ENCODE data around the gene IFT81.
"Not testable (repeated sequence)": the region's sequence is repeated elsewhere in the genome, so short reads cannot be mapped to it uniquely, and the experiment has no call there.

IFT81 gene

GRCh38 chr12:110211639-110212536 lies 87.7 kb downstream of the IFT81 start:
- not testable (repeated sequence) for DNase-seq

- DNase-seq, result no peak
Observed at GRCh38 chr12:110217996-110218674, 94.0 kb downstream of the IFT81 start.

GRCh38 chr12:110222027-110222426 lies 97.9 kb downstream of the IFT81 start:
- DNase-seq, result no peak

GRCh38 chr12:110222433-110222832 lies 98.3 kb downstream of the IFT81 start:
- no peak for DNase-seq

GRCh38 chr12:110223777-110224378 lies 99.7 kb downstream of the IFT81 start:
- no peak for DNase-seq

GRCh38 chr12:110224379-110225304 lies 100.5 kb downstream of the IFT81 start:
- DNase-seq, result peak; percentile 53

GRCh38 chr12:110227138-110227537 lies 103.0 kb downstream of the IFT81 start:
- no peak for DNase-seq

GRCh38 chr12:110228348-110228747 lies 104.2 kb downstream of the IFT81 start:
- not testable (repeated sequence) for DNase-seq

- DNase-seq, result no peak
Observed at GRCh38 chr12:110228756-110229155, 104.6 kb downstream of the IFT81 start.

GRCh38 chr12:110229409-110229808 lies 105.3 kb downstream of the IFT81 start:
- no peak for DNase-seq

GRCh38 chr12:110230655-110231054 lies 106.5 kb downstream of the IFT81 start:
- no peak for DNase-seq

GRCh38 chr12:110233212-110233903 lies 109.2 kb downstream of the IFT81 start:
- DNase-seq, result no peak

- DNase-seq, result peak; percentile 26
Observed at GRCh38 chr12:110234331-110234751, 110.2 kb downstream of the IFT81 start.

GRCh38 chr12:110234755-110235154 lies 110.6 kb downstream of the IFT81 start:
- DNase-seq, result peak; percentile 55

GRCh38 chr12:110235383-110235782 lies 111.2 kb downstream of the IFT81 start:
- no peak for DNase-seq

- DNase-seq, result peak; percentile 27
Observed at GRCh38 chr12:110243227-110243626, 119.1 kb downstream of the IFT81 start.

- DNase-seq, result no peak
Observed at GRCh38 chr12:110244372-110244771, 120.2 kb downstream of the IFT81 start.

- no peak for DNase-seq
Observed at GRCh38 chr12:110244829-110245228, 120.7 kb downstream of the IFT81 start.

GRCh38 chr12:110245369-110245772 lies 121.2 kb downstream of the IFT81 start:
- DNase-seq, result peak; percentile 76

- DNase-seq, result no peak
Observed at GRCh38 chr12:110246636-110247339, 122.6 kb downstream of the IFT81 start.
